Activated T-helper 1 cell treated with Interleukin-2 at 50 U/mL for 16 hours (primary cell): ENCODE results near the gene ABHD18.
"Not testable (repeated sequence)": the region's sequence is repeated elsewhere in the genome, so short reads cannot be mapped to it uniquely, and the experiment has no call there.

Source experiments
- DNase-seq: peaks from one replicate; pipeline ENCODE4 v3.0.0-alpha.2; 2020; ENCODE audit warnings: low read depth

The ABHD18 gene

GRCh38 chr4:127993151-127993550, 27.9 kb downstream of the ABHD18 start:
- DNase-seq = no peak

GRCh38 chr4:127995776-127996175, 30.6 kb downstream of the ABHD18 start:
- DNase-seq = no peak

GRCh38 chr4:127996521-127996920, 31.3 kb downstream of the ABHD18 start:
- DNase-seq = not testable (repeated sequence)

- DNase-seq = no peak
Observed at GRCh38 chr4:127997534-127998388, 32.6 kb downstream of the ABHD18 start.

- DNase-seq = no peak
Observed at GRCh38 chr4:128006592-128006991, 41.4 kb downstream of the ABHD18 start.

- DNase-seq = no peak
Observed at GRCh38 chr4:128009428-128009827, 44.2 kb downstream of the ABHD18 start.

- no peak for DNase-seq
Observed at GRCh38 chr4:128025319-128025718, 60.1 kb downstream of the ABHD18 start.

GRCh38 chr4:128029907-128030306, 64.7 kb downstream of the ABHD18 start:
- no peak for DNase-seq

- no peak for DNase-seq
Observed at GRCh38 chr4:128031756-128032384, 66.7 kb downstream of the ABHD18 start.

GRCh38 chr4:128039568-128039967, 74.4 kb downstream of the ABHD18 start:
- DNase-seq = no peak

GRCh38 chr4:128047019-128047418, 81.8 kb downstream of the ABHD18 start:
- DNase-seq = not testable (repeated sequence)

GRCh38 chr4:128047514-128047913, 82.3 kb downstream of the ABHD18 start:
- not testable (repeated sequence) for DNase-seq

- not testable (repeated sequence) for DNase-seq
Observed at GRCh38 chr4:128051229-128051628, 86.0 kb downstream of the ABHD18 start.

GRCh38 chr4:128054907-128055306, 89.7 kb downstream of the ABHD18 start:
- not testable (repeated sequence) for DNase-seq

GRCh38 chr4:128055441-128056206, 90.4 kb downstream of the ABHD18 start:
- DNase-seq = not testable (repeated sequence)

- no peak for DNase-seq
Observed at GRCh38 chr4:128056396-128056795, 91.2 kb downstream of the ABHD18 start.

GRCh38 chr4:128060121-128060698, 95.0 kb downstream of the ABHD18 start:
- no peak for DNase-seq

GRCh38 chr4:128060699-128061565, 95.7 kb downstream of the ABHD18 start, which contains the start of gene LARP1B:
LARP1B (plus strand) TSS chr4:128061312; CDS start chr4:128074952, 13,640 bp downstream.
- peak; percentile 86 for DNase-seq

- DNase-seq = peak; percentile 40
Observed at GRCh38 chr4:128061566-128062536, 96.6 kb downstream of the ABHD18 start.

GRCh38 chr4:128066453-128066820, 101.2 kb downstream of the ABHD18 start:
- DNase-seq = not testable (repeated sequence)
